Coronary artery (tissue), 2 donors: ENCODE results near the gene SERPINA3.

Experiments
- DNase-seq: peaks from one replicate; pipeline ENCODE4 v3.0.0-alpha.2; 2017; ENCODE audit warnings: low spot score
- H3K27ac ChIP-seq, 2 donors: fragments of 200-600 bp; sonication (generic); one replicate each; pipeline ENCODE4 v1.5.1; 2016 to 2019
- H3K4me3 ChIP-seq: fragments of 200-600 bp; sonication (generic); 2 replicates; pipeline ENCODE4 v1.5.1; 2016; ENCODE audit warnings: mild to moderate bottlenecking, moderate library complexity
- TF ChIP-seq, protein P1 (sequence below): fragments of 200-600 bp; sonication (generic); IDR thresholded peaks from one replicate; pipeline ENCODE4 v1.5.1; 2019; ENCODE audit warnings: antibody characterized with exemption

The SERPINA3 gene

DNA sequence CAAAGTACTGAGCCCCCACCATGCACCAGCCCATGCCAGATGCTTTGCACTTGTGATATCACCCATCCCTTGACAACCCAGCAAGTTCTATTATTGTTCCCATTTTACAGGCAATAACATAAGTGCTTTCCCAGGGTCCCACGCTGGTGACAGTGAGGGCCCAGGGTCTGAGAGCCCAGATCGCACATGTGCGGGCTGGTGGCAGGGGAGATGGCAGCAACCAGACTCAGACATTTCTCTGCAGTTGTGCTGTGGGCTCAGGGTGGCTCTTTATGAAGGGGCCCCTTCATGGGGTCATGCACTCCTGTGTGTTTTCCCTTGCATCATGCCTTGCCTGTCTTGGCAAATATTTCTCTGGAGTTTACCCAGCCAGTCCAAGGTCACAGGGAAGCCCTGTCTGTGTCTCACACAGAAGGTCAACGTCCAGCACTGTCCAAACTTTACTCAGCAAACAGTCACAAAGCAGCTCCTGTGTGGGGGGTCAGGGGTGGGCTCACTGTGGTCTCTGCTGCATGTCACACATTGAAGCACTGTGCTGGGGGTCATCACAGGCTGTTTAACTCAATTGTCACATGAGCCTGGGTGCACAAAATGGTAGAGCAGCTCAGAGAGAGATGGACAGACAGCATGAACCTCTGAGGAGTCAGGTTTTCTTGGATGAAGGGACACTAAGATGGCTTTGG is 18.3 kb upstream of the SERPINA3 start:
- H3K4me3 ChIP-seq, result no peak overlapping the region
- TF ChIP-seq, protein P1, sequence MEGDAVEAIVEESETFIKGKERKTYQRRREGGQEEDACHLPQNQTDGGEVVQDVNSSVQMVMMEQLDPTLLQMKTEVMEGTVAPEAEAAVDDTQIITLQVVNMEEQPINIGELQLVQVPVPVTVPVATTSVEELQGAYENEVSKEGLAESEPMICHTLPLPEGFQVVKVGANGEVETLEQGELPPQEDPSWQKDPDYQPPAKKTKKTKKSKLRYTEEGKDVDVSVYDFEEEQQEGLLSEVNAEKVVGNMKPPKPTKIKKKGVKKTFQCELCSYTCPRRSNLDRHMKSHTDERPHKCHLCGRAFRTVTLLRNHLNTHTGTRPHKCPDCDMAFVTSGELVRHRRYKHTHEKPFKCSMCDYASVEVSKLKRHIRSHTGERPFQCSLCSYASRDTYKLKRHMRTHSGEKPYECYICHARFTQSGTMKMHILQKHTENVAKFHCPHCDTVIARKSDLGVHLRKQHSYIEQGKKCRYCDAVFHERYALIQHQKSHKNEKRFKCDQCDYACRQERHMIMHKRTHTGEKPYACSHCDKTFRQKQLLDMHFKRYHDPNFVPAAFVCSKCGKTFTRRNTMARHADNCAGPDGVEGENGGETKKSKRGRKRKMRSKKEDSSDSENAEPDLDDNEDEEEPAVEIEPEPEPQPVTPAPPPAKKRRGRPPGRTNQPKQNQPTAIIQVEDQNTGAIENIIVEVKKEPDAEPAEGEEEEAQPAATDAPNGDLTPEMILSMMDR, result no peak
- DNase-seq, result no peak
- no peak overlapping the region for H3K27ac ChIP-seq

- no peak overlapping the region for H3K4me3 ChIP-seq
- H3K27ac ChIP-seq, result no peak overlapping the region
- no peak for DNase-seq
- TF ChIP-seq, protein P1, result no peak
Measured at GRCh38 chr14:94594441-94594840, 17.8 kb upstream of the SERPINA3 start.

- no peak overlapping the region for H3K27ac ChIP-seq
- H3K4me3 ChIP-seq, result no peak overlapping the region
- TF ChIP-seq, protein P1, result no peak
- DNase-seq, result no peak
Measured at GRCh38 chr14:94595912-94596311, 16.3 kb upstream of the SERPINA3 start.

- Histone ChIP-seq H3K27ac (no peak overlapping the region), H3K4me3 (no peak overlapping the region)
- TF ChIP-seq, protein P1, result no peak
- DNase-seq, result no peak
Measured at GRCh38 chr14:94596361-94596760, 15.8 kb upstream of the SERPINA3 start.

GRCh38 chr14:94597788-94598187 is 14.4 kb upstream of the SERPINA3 start:
- Histone ChIP-seq H3K27ac (no peak overlapping the region), H3K4me3 (no peak overlapping the region)
- no peak for DNase-seq
- TF ChIP-seq, protein P1, result no peak

DNA sequence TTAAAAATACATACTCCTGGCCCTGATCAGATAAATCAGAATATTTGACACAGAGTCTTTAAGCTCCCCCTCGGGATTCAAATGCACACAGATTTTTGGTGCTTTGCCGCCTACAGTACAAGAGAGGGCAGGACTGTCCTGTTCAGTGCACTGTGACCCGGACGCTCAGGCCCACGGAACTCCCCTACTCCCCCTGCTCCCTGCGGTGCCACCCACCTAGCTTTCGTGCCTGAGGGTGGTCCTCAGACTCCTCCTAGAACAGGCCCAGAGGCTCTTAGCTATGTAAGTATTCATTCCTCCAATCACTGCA is 13.7 kb upstream of the SERPINA3 start:
- DNase-seq, result no peak
- Histone ChIP-seq H3K4me3 (no peak overlapping the region), H3K27ac (peak overlapping the region in 1 of 2 donors; percentile 68)
- TF ChIP-seq, protein P1, result no peak

DNA sequence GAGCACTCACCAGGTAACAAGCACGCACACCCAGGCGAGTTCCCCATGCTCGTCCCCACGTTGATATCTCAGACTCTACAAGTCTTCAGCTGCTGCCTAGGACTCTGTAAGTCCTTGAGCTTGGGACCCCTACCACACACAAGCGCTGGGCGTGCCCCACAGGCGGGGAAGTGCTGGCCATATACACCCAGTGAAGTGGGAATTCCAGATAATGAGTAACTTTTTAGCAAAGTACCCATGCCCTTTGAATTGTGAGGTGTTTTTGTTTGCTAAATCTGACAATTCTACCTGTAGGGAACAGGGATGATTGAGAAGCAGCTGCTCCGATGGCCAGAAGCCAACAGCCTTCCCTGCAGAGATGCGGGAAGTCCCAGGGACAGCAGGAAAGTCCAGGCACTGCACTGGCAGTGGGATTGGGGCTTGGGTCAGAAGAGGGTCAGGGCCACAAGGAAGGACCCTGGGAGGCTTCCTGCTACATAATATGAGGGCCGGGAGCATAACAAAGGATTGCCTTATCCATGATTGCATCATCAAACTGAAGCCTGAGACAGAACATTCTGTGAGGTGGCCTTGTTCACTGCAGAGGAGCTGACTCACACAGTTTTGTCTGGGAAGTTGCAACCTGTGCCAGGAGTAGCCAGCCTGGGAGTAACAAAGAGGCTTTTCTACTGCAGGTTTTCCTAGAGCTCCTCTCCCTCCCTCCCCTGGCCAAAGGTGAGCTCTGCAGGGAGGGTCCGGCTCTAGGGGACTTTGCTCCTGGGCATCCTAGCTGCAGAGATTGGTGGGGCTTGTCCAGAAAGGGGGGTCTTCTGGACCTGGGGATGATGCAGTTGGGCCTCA is 13.2 kb upstream of the SERPINA3 start:
- no peak for DNase-seq

More for the DNA sequence above, 13.2 kb upstream of the SERPINA3 start:
- Histone ChIP-seq H3K27ac (peak overlapping the region; percentile 65 to 82), H3K4me3 (no peak overlapping the region)
- TF ChIP-seq, protein P1, result no peak
